Smooth muscle cell (in vitro differentiated cells): ENCODE data around the gene SERPINB3. TPM values are rescaled to one million over a fixed set of nuclear protein-coding genes. Genes with fewer than 3 reads are reported as not detected.

ENCODE experiments used
- DNase-seq: peaks from one replicate; lab custom pipeline; 2025; ENCODE audit not compliant: unreplicated experiment; lab: John Stamatoyannopoulos, UW
- H2AFZ ChIP-seq: fragments of 200-600 bp; sonication (generic); 2 replicates; pipeline ENCODE4 v1.6.0; 2016; ENCODE audit warnings: antibody characterized with exemption, low read depth, mild to moderate bottlenecking
- H3F3A ChIP-seq: fragments of 200-600 bp; sonication (generic); 2 replicates; pipeline ENCODE4 v1.6.0; 2017; ENCODE audit warnings: antibody characterized with exemption, low read depth
- H3K27ac ChIP-seq: fragments of 200-600 bp; sonication (generic); 2 replicates; pipeline ENCODE4 v1.5.1; 2016; ENCODE audit warnings: low read depth, mild to moderate bottlenecking
- H3K27me3 ChIP-seq: fragments of 200-600 bp; sonication (generic); 2 replicates; pipeline ENCODE4 v1.6.1; 2016; ENCODE audit warnings: low read depth, mild to moderate bottlenecking
- H3K36me3 ChIP-seq: fragments of 200-600 bp; sonication (generic); 2 replicates; pipeline ENCODE4 v1.5.1; 2016; ENCODE audit warnings: low read depth
- H3K4me1 ChIP-seq: fragments of 200-600 bp; sonication (generic); 2 replicates; pipeline ENCODE4 v1.5.1; 2016; ENCODE audit warnings: low read depth
- H3K4me2 ChIP-seq: fragments of 200-600 bp; sonication (generic); 2 replicates; pipeline ENCODE4 v1.6.0; 2016; ENCODE audit warnings: mild to moderate bottlenecking
- H3K4me3 ChIP-seq: fragments of 200-600 bp; sonication (generic); 2 replicates; pipeline ENCODE4 v1.5.1; 2016; ENCODE audit warnings: mild to moderate bottlenecking
- H3K79me2 ChIP-seq: fragments of 200-600 bp; sonication (generic); 2 replicates; pipeline ENCODE4 v1.6.0; 2016; ENCODE audit warnings: low read depth, mild to moderate bottlenecking
- H3K9ac ChIP-seq: fragments of 200-600 bp; sonication (generic); 2 replicates; pipeline ENCODE4 v1.6.0; 2016; ENCODE audit warnings: low read depth
- H3K9me3 ChIP-seq: fragments of 200-600 bp; sonication (generic); replicated peaks from 2 replicates; pipeline ENCODE4 v1.5.1; 2016; ENCODE audit warnings: low read depth
- H4K20me1 ChIP-seq: fragments of 200-600 bp; sonication (generic); 2 replicates; pipeline ENCODE4 v1.6.0; 2016; ENCODE audit warnings: low read depth
- CTCF ChIP-seq: fragments of 200-600 bp; sonication (generic); IDR thresholded peaks from 2 replicates; pipeline ENCODE4 v1.5.1; 2017; ENCODE audit warnings: borderline replicate concordance, mild to moderate bottlenecking, antibody characterized with exemption; ENCODE audit not compliant: insufficient read depth, poor library complexity, severe bottlenecking
- whole genome bisulfite sequencing: methylation state at CpG from one replicate; pipeline ENCODE4 v1.1.7; 2016; ENCODE audit warnings: low lambda C conversion rate; 5-methylcytosine and 5-hydroxymethylcytosine counted together
- polyA plus RNA-seq: library from polyadenylated mRNA; unstranded; fragments of >200 nt; fragmentation: Nextera tagmentation; extraction: Ambion mirVana; gene quantifications from 2 replicates; pipeline ENCODE4 v1.2.1, GENCODE V29; 2016
- total RNA-seq: library from RNA; depleted of rRNA; stranded (reverse); fragments of >200 nt; gene quantifications from 2 replicates; pipeline ENCODE4 v1.2.3, GENCODE V29; 2014

The SERPINB3 gene
- total and polyA plus RNA-seq, 2 experiments from 2014 or later = 44.0 to 148 TPM

GRCh38 chr18:63702660-63703059 lies 41.0 kb upstream of the SERPINB3 start, which contains the start of gene SERPINB11:
Gene SERPINB11, plus strand, starts transcription at chr18:63702960. Its CDS starts 7,234 bp downstream, at chr18:63710194.
- H4K20me1 ChIP-seq = no peaks in the 10 kb centered on the region
- no peaks in the 10 kb centered on the region for H3F3A ChIP-seq
- no peaks in the 10 kb centered on the region for H3K36me3 ChIP-seq
- no peak for DNase-seq
- no peaks in the 10 kb centered on the region for H3K4me1 ChIP-seq
- 87% methylated on average over 2 of the region's 2 CpGs for WGBS
- H3K4me3 ChIP-seq = no peak within 1 kb of the TSS
- no peaks in the 10 kb centered on the region for H3K27me3 ChIP-seq
- TF ChIP-seq CTCF = no peak
- no peak within 1 kb of the TSS for H3K9ac ChIP-seq
- no peak within 1 kb of the TSS for H3K4me2 ChIP-seq
- H3K79me2 ChIP-seq = no peaks in the 10 kb centered on the region
- H2AFZ ChIP-seq = no peak within 1 kb of the TSS
- H3K27ac ChIP-seq = no peak within 1 kb of the TSS
- H3K9me3 ChIP-seq = no peaks in the 10 kb centered on the region

- no peaks in the 10 kb centered on the region for H3K79me2 ChIP-seq
- H3K4me1 ChIP-seq = no peaks in the 10 kb centered on the region
- H3F3A ChIP-seq = no peaks in the 10 kb centered on the region
- no peak overlapping the region for H3K27ac ChIP-seq
- no peaks in the 10 kb centered on the region for H3K36me3 ChIP-seq
- no peak overlapping the region for H3K4me2 ChIP-seq
- no peak for TF ChIP-seq CTCF
- H3K4me3 ChIP-seq = no peak overlapping the region
- no peaks in the 10 kb centered on the region for H3K9me3 ChIP-seq
- 95% methylated on average over 5 of the region's 5 CpGs for WGBS
- no peak overlapping the region for H2AFZ ChIP-seq
- no peak overlapping the region for H3K9ac ChIP-seq
- H4K20me1 ChIP-seq = no peaks in the 10 kb centered on the region
- no peak for DNase-seq
- no peaks in the 10 kb centered on the region for H3K27me3 ChIP-seq
Observed at GRCh38 chr18:63701952-63702351, 40.3 kb upstream of the SERPINB3 start.

- Histone ChIP-seq H3K4me3 (no peak overlapping the region), H2AFZ (no peak overlapping the region), H3K9ac (no peak overlapping the region), H3K79me2 (no peaks in the 10 kb centered on the region), H3F3A (no peaks in the 10 kb centered on the region), H3K4me1 (no peaks in the 10 kb centered on the region), H3K4me2 (no peak overlapping the region), H4K20me1 (no peaks in the 10 kb centered on the region), H3K36me3 (no peaks in the 10 kb centered on the region), H3K27me3 (no peaks in the 10 kb centered on the region), H3K9me3 (no peaks in the 10 kb centered on the region), H3K27ac (no peak overlapping the region)
- no peak for DNase-seq
- TF ChIP-seq CTCF = no peak
- WGBS = 88% methylated on average over 3 of the region's 3 CpGs
Observed at GRCh38 chr18:63700501-63700900, 38.8 kb upstream of the SERPINB3 start.

GRCh38 chr18:63697097-63697660 lies 35.5 kb upstream of the SERPINB3 start:
- no peak for DNase-seq

More at GRCh38 chr18:63697097-63697660, 35.5 kb upstream of the SERPINB3 start:
- Histone ChIP-seq H3K4me3 (no peak overlapping the region), H3K4me1 (no peaks in the 10 kb centered on the region), H3K27me3 (no peaks in the 10 kb centered on the region), H3K79me2 (no peaks in the 10 kb centered on the region), H3K27ac (no peak overlapping the region), H3K9me3 (no peaks in the 10 kb centered on the region), H3K36me3 (no peaks in the 10 kb centered on the region), H3K4me2 (no peak overlapping the region), H2AFZ (no peak overlapping the region), H4K20me1 (no peaks in the 10 kb centered on the region), H3K9ac (no peak overlapping the region), H3F3A (no peaks in the 10 kb centered on the region)
- no peak for TF ChIP-seq CTCF
- WGBS = 91% methylated on average over 3 of the region's 3 CpGs
